Inflammatory macrophage (primary cell): ENCODE data around the gene PKLR.
A peak's percentile ranks its signal among the peaks of the same experiment; 100 is the strongest.
"Not testable (repeated sequence)": the region's sequence is repeated elsewhere in the genome, so short reads cannot be mapped to it uniquely, and the experiment has no call there.

Experiments
- DNase-seq, 2 donors: peaks; one replicate each; pipeline ENCODE4 v3.0.0-alpha.2; 2020 to 2022

PKLR gene

GRCh38 chr1:155316922-155317321, 15.7 kb upstream of the PKLR start:
- DNase-seq = no peak

GRCh38 chr1:155313261-155313660, 12.0 kb upstream of the PKLR start:
- DNase-seq = no peak

GRCh38 chr1:155309423-155310021, 8.3 kb upstream of the PKLR start:
- DNase-seq = no peak

- DNase-seq = peak; percentile 99 to 100
Observed at GRCh38 chr1:155308493-155309422, 7.5 kb upstream of the PKLR start, which contains the start of gene FDPS. FDPS (plus strand) TSS chr1:155308866; CDS start chr1:155309790, 924 bp downstream.

GRCh38 chr1:155307247-155307740, 6.1 kb upstream of the PKLR start:
- DNase-seq = peak; percentile 35 to 38

GRCh38 chr1:155305881-155306391, 4.7 kb upstream of the PKLR start:
- no peak for DNase-seq

GRCh38 chr1:155304558-155305063, 3.4 kb upstream of the PKLR start:
- DNase-seq = no peak

GRCh38 chr1:155300553-155301329, 497 bp downstream of the PKLR start:
- no peak for DNase-seq

GRCh38 chr1:155300024-155300423, 1.2 kb downstream of the PKLR start:
- DNase-seq = no peak

- no peak for DNase-seq
Observed at GRCh38 chr1:155297384-155297783, 3.9 kb downstream of the PKLR start.

- DNase-seq = no peak
Observed at GRCh38 chr1:155296661-155297060, 4.6 kb downstream of the PKLR start.

- no peak for DNase-seq
Observed at GRCh38 chr1:155295942-155296267, 5.3 kb downstream of the PKLR start.

GRCh38 chr1:155295183-155295941, 5.9 kb downstream of the PKLR start:
- no peak for DNase-seq

GRCh38 chr1:155294520-155295182, 6.6 kb downstream of the PKLR start:
- no peak for DNase-seq

- no peak for DNase-seq
Observed at GRCh38 chr1:155293086-155293749, 8.0 kb downstream of the PKLR start.

- DNase-seq = not testable (repeated sequence)
Observed at GRCh38 chr1:155291006-155291405, 10.2 kb downstream of the PKLR start.

GRCh38 chr1:155287987-155288543, 13.2 kb downstream of the PKLR start:
- DNase-seq = no peak

- DNase-seq = no peak
Observed at GRCh38 chr1:155286544-155286943, 14.7 kb downstream of the PKLR start.

- DNase-seq = no peak
Observed at GRCh38 chr1:155285631-155286044, 15.6 kb downstream of the PKLR start.

- no peak for DNase-seq
Observed at GRCh38 chr1:155285063-155285462, 16.2 kb downstream of the PKLR start.
